Stimulated activated CD4-positive, alpha-beta T cell treated with anti-CD3 and anti-CD28 coated beads, TNF-alpha, amount 100 ng/mL, for 48 hours (primary cell): ENCODE measurements around the gene DNM3.
"Not testable (repeated sequence)": the region's sequence is repeated elsewhere in the genome, so short reads cannot be mapped to it uniquely, and the experiment has no call there.

Source experiments
- DNase-seq, 3 donors: peaks; one replicate each; pipeline ENCODE4 v3.0.0-alpha.2; 2020; ENCODE audit warnings: low read depth in 3 of 3

DNM3 gene

DNA sequence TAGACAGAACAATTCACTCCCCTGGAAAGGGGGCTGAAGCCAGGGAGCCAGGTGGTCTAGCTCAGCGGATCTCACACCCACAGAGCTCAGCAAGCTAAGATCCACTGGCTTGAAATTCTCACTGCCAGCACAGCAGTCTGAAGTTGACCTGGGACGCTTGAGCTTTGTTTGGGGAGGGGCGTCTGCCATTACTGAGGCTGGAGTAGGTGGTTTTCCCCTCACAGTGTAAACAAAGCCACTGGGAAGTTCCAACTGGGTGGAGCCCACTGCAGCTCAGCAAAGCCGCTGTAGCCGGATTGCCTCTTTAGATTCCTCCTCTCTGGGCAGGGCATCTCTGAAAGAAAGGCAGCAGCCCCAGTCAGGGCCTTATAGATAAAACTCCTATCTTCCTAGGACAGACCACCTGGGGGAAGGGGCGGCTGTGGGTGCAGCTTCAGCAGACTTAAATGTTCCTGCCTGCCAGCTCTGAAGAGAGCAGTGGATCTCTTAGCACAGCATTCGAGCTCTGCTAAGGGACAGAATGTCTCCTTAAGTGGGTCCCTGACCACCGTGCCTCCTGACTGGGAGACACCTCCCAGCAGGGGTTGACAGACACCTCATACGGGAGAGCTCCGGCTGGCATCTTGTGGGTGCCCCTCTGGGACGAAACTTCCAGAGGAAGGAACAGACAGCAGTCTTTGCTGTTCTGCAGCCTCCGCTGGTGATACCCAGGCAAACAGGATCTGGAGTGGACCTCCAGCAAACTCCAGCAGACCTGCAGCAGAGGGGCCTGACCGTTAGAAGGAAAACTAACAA lies 183.8 kb downstream of the DNM3 start:
- not testable (repeated sequence) for DNase-seq

DNA sequence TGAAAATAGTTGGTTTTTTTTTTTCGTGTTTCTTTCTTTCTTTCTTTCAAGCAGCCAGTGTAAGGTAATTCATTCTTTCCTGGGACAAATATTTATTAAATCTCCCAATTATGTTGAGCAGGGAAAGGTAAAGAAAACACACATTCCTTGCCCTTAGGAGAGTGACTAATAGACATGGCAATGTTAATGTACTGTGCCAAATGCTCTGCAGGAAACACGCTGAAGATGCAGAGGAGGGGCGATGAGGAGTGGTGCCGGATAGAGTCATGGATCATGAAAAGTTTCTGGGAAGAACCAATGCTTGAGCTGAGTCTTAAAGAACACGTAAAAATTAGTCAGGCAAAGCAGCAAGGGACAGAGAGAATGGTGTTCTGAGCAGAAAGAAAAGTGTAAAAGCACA lies 199.2 kb downstream of the DNM3 start:
- DNase-seq = no peak

DNA sequence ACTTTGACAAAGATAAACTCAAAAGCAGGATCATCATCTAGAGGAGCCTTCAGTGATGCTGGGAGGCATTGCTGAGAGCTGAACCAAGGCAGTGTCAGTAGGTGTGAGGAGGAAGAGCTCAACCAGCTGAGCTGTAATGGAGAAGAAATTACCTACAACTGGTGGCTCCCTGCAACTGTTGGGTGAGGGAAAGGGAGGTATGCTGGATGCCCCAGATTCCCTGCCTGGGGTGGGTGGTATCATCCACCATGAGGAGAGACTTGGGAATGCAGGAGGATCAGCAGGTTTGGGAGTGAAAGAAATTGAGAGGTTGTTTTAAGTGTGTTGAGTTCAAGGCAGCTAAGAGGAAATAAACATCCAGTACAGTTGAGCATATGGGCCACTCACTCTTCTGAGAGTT lies 199.8 kb downstream of the DNM3 start:
- DNase-seq = no peak

DNA sequence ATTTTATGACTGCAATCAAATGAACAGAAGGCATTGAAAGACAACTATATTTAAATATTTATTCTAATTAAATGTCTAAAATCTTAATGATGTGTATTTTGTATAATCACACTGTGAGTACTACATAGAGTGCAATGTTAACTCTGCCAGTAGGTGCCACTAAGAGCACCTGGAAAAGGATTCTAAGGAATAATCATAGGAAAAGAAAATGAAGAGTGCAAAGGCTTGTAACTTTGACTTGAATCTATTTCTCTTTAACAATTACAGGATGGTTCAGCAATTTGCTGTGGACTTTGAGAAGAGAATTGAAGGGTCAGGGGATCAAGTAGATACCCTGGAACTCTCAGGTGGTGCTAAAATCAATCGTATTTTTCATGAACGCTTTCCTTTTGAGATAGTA lies 200.4 kb downstream of the DNM3 start:
- no peak for DNase-seq

DNA sequence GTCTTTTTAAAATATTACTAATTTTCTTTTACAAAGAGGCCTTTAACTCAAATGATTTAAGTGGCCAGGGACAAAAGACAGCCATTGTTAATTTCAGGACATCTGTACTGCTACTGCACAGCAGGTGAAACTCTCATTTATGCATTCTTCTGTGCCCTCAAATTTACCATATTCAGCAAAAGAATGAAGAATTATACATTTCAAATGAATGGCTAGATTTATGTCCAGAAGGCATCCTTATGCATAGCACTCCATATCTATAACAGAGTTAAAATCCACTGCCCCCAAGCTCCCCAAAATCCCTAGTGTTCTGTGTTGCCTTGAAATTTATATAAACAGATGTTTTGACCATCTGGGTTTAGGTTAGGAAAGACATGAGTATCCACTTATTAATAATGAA lies 202.6 kb downstream of the DNM3 start:
- DNase-seq = no peak

DNA sequence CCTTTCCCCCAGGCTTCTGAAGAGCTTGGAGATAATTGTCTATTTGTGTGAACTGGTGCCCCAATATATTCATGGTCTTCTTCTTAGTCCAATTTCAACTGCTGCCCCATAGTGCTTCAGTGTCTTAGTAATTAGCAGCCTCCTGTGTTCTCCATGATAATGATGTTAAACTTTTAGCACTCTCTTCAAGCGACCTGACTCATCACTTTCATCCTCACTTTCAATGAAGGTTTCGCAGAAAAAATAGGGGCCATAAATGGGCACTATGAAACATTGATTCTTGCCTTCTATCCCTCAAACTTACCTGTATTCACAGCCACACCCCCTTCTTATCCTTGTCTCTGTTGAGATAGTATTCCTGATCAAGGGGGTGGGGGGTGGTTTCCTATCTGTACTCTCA lies 210.6 kb downstream of the DNM3 start:
- DNase-seq = no peak

DNA sequence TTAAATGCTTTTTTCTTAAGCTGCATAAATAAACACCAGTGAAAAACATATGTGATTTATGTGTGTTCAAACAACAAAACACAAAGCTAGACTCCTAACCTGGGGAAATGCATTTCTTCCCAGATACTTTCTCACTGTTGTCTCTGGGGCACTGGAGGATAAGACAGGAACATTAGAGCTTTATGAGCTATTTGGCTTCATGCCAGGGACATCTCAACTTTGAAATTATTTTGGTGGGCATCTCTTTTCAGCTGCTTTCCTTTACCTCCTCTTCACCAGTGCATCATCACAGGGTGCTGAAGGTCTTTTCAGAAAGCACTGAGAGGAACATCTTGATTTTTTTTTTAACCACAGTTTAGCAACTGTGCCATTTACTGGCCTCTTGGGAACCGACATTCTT lies 212.9 kb downstream of the DNM3 start:
- no peak for DNase-seq

DNA sequence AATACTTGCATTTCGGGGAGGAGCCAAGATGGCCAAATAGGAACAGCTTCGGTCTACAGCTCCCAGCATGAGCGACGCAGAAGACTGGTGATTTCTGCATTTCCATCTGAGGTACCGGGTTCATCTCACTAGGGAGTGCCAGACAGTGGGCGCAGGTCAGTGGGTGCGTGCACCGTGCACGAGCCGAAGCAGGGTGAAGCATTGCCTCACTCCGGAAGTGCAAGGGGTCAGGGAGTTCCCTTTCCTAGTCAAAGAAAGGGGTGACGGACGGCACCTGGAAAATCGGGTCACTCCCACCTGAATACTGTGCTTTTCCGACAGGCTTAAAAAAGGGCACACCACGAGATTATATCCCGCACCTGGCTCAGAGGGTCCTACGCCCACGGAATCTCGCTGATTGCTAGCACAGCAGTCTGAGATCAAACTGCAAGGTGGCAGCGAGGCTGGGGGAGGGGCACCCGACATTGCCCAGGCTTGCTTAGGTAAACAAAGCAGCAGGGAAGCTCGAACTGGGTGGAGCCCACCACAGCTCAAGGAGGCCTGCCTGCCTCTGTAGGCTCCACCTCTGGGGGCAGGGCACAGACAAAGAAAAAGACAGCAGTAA lies 214.6 kb downstream of the DNM3 start:
- DNase-seq = not testable (repeated sequence)

DNA sequence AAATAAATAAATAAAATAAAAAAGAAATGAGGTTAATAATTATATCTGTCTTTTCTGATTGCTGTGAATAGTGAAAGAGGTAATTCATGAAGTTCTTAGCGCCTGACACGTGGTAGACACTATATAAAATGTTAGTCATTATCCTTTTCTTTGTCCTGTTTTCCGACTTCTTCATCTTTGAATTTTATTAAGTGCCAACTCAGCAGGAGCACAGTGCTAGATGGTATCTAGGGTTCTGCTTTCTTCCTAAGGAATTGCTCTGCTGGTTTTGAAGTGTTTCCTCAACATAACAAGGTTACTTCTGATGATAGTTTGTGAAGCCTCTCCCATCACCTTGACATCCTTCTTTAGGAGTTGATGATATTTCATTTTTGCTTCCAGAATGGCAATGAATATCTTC lies 227.0 kb downstream of the DNM3 start:
- no peak for DNase-seq

DNA sequence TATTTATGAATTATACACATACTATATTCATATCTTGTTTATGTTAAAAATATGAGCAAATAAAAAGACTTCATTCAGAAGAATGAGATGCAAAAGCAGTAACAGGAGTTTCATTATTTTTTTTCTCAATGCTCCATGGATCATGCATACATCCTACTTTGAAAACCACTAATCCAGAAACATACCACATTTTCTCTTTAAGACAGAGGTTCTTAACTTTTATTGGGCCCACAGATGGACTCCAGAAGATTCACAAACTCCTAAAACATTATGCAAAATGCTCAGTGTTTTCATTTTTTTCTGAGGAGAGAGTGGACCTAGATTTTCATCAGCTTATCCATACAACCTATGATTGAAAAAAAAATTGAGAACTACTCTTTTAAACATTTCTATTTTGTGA lies 227.8 kb downstream of the DNM3 start:
- DNase-seq = no peak

DNA sequence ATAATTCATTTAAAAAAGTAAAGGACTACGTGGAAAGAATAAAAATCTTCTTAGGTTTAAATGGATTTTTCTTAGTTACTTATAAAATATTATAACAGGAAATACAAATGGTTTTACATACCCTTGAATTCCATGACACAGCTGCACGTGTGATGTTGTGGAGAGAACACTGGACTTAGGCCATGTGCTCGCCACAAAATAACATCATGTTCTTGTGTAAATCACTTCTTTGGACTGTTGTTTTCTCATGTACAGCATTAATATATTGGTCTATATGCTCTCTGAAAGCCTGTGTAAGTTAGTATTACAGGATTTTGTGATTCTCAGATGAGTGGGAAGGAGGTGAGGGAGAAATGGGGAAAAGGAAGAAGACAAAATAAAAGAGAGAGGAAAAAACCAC lies 228.2 kb downstream of the DNM3 start:
- no peak for DNase-seq

DNA sequence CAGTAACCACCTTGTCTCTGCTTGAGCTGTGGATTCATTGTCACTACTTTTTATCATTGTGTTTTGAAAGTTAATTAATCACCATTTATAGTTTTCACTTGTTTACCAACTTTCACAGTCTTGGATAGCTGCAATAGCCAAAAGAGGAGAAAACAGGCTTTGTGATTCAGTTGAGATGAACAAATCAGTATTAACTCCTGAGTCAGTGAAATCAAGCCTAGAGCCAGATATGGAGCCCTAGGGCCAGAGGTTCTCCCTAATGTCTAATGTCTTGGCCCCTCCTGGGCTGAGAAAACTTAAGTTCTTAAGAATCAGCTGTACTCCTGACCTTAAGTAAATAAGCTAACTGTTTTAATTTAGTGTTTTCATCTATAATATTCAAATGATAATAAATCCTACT lies 228.8 kb downstream of the DNM3 start:
- no peak for DNase-seq

DNA sequence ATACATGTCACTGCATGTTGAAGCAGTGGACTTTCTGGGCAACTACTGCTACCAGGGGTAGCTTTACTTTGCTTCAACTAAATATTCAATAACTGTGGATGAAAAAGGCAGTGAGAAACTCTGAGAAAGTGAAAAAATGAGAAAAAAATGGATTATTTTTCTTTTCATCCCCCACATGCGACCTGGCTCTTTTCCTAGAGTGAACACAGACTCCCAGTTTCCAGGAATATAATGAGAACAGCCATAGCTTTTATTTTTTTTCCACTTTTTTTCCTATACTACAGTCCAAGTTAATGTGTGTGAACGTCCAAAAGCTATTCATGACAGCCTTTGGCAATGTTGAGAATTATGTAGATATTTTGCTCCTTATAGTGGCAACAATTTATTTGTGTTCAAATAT lies 230.4 kb downstream of the DNM3 start:
- DNase-seq = no peak

DNA sequence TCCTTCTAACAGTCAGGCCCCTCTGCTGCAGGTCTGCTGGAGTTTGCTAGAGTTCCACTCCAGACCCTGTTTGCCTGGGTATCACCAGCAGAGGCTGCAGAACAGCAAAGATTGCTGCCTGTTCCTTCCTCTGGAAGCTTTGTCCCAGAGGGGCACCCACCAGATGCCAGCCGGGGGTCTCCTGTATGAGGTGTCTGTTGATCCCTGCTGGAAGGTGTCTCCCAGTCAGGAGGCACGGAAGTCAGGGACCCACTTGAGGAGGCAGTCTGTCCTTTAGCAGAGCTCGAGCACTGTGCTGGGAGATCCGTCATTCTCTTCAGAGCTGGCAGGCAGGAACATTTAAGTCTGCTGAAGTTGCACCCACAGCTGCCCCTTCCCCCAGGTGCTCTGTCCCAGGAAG lies 238.6 kb downstream of the DNM3 start:
- DNase-seq = not testable (repeated sequence)

DNA sequence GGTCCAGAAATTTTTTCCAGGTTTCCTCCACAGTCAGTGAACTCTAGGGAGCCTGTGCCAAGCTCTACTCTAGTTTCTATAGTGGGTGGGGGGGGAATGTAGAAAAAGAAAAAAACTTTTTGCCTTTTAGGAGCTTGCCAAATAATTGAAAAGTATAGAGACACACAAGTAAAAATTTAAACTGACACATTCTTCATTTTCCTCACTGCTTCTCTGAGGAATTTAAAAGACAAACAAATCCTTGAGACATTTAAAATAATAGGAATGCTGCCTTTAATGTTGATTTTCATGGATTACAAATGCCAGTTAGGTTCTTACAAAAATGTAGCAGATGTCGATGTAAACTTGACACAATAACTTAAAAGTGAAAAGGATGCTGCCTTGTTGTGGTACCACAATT lies 241.9 kb downstream of the DNM3 start:
- DNase-seq = no peak

DNA sequence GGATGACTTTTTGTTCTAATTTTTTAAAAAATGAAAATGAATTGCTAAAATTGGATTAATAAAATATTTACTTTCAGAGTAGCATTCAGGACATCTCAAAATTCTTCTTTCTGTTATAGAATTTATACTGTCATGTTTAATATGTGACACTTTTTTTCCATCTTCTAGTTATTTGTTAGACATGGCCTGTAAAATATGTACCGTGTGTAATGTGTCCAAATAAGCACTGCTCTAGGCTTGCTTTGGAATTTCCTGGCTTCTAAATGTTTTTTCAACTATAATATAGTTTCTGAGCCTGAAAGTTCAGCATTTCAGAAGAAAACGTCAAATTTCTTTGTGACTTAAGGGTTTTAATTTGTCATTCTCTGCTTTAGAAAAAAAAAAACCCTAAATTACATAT lies 243.6 kb downstream of the DNM3 start:
- DNase-seq = no peak

DNA sequence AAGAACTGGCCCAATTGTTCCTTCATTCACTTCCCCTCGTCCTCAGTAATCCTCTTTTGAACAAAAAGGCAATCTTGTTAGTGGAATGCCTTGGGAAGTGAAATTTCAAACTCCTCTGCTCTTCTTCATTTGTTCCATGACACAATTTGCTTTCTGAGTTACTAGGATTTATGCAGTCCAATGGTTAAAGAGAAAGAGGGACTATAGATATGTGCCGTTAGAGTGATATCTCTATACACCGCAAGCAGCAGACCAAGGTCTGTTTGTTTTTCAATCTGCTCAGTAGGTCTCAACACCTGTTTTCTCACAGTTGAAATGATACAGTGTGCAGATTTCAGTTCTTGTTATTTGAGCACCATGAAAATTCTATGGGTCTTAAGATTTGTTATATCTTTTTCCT lies 244.0 kb downstream of the DNM3 start:
- no peak for DNase-seq

DNA sequence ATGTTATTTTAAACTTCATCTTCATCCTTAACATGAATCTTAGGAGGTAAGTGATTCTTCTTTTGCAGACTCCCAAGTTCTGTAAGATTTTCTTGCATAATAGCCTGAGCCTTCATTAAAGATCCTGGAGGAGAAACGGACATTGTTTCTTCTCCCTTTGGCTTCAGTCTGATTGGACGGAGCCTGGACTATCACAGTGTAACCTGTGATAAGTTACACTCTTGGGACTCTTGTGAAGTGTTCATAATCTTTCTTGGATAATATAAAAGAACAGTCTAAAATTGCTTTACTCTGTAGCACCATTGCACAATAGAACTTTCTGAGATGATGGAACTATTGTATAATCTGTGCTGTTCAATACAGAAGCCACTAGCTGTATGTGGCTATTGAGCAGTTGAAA lies 244.8 kb downstream of the DNM3 start:
- no peak for DNase-seq

DNA sequence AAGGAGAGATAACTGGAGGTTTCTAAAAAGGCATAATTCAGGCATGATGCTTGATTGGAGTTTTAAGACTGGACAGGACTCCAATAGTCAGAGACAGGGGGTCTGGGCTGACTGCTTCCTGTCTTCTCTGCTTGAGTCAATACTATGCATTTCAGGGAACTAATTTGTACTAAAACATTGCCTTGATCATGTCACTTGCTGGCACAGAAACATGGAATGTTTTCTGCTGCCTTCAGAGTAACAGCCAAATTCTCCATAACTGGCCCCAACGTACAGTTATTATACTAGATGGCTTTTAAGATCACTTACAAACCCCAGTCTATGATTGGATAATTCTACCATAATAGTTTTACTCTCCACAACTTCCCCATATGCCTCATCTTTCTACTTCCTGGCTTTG lies 247.0 kb downstream of the DNM3 start:
- no peak for DNase-seq

DNA sequence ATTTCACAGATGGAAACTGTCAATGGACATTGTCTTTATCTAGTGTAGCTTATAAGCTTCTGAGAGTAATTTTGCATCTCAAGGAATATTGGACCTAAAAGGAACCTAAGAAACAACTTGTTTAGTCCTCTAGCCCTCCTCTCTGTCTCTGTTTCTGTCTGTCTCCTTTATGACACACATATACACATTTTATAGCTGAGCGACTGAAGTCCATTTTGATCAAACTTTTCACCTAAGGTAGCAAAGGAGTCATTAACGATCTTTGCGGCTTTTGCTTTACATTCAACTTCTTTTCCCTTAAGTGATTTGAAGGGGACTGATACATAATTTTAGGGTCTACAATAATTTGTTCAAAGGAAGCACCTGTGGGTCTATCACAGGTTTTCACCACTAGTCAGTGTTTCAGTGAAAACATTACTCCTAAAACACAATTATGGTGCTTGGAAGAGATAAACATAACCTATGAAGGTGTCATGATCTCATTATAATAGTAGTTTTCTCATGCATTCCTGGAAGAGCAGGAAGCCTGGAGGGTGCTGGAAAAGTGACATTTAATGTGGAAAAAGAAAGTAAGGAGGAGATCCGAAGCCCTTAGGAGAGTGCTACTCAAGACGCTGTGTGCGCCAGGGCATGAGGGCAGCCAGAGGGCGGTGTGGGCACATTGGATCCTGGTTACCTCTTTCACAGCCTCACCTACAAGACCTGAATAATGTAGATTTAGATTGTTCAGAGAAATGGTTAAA lies 248.6 kb downstream of the DNM3 start:
- DNase-seq = peak; percentile 7 to 43 (median 35)

DNA sequence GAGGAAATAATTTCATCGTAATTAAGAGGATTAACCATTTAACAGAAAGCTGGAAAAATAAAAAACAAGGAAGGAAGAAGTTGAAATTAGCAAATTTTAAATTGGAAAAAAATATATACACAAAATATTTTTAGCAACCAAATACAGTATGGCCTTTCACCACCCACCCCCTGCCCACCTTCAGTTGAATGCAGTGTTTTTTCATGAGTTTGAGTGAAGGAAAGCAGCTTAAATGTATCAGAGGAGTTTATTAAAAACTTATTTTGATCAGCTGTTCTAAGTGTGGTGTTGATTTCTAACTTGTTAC lies 249.2 kb downstream of the DNM3 start:
- no peak for DNase-seq

DNA sequence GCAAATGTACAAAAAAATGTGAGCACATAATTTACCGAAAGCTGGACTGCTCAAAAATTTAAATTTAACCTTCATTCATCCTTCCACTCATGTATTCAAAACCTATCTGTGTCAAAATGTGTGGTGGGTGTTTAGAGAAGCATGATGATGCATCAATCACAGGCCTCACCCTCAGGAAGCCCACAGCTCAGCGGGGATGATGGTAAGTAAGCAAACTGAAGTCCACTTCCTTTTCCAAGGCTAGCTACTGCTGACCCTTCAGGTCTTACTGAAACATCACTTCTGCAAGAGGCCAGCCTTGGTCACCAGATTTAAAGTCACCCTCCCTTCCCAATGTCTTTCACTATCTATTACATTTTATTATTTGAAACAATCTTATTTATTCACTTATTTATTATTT lies 254.5 kb downstream of the DNM3 start:
- no peak for DNase-seq

DNA sequence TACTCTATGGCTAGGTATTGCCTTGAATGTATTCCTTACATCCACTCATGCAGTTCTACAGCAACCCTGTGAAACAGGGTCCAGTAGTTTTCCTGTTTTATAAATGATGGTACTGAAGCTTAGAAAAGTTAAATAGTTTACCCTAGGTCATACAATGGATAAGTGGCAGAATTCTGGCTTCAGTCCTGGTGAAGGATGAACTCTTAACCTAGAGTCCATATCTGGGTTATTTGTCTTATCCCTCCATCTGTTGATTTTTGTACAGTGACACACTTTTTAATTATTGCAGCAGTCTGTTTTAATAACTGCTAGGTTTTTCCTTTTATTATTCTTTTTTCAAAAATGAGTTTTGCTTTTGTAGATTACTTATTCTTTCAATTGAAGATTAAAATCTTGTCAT lies 263.9 kb downstream of the DNM3 start:
- DNase-seq = no peak
